Stimulated activated CD8-positive, alpha-beta memory T cell treated with anti-CD3 and anti-CD28 coated beads, Interleukin-4, amount 100 ng/mL, for 24 hours (primary cell): ENCODE data around the gene R3HDM2.
A peak's percentile ranks its signal among the peaks of the same experiment; 100 is the strongest.

Experiments used
- DNase-seq: peaks from one replicate; pipeline ENCODE4 v3.0.0-alpha.2; 2020; ENCODE audit warnings: low read depth

R3HDM2 gene

GRCh38 chr12:57467212-57467874 is 36.5 kb upstream of the R3HDM2 start:
- DNase-seq: no peak

GRCh38 chr12:57465747-57466505 is 35.1 kb upstream of the R3HDM2 start:
- DNase-seq: no peak

- DNase-seq: no peak
Measured at GRCh38 chr12:57465030-57465746, 34.3 kb upstream of the R3HDM2 start.

- DNase-seq: no peak
Measured at GRCh38 chr12:57464569-57464968, 33.7 kb upstream of the R3HDM2 start.

- DNase-seq: no peak
Measured at GRCh38 chr12:57462912-57463253, 32.0 kb upstream of the R3HDM2 start.

GRCh38 chr12:57462251-57462911 is 31.5 kb upstream of the R3HDM2 start:
- DNase-seq: peak; percentile 78

GRCh38 chr12:57461917-57462250 is 31.0 kb upstream of the R3HDM2 start:
- no peak for DNase-seq

GRCh38 chr12:57461276-57461916 is 30.6 kb upstream of the R3HDM2 start:
- no peak for DNase-seq

GRCh38 chr12:57460841-57461275 is 30.0 kb upstream of the R3HDM2 start:
- DNase-seq: no peak

- no peak for DNase-seq
Measured at GRCh38 chr12:57460468-57460784, 29.6 kb upstream of the R3HDM2 start.

GRCh38 chr12:57459750-57460467 is 29.1 kb upstream of the R3HDM2 start, which contains the start of gene GLI1:
Gene GLI1, plus strand, starts transcription at chr12:57459785. Its CDS starts 3,907 bp downstream, at chr12:57463692.
- DNase-seq: no peak

GRCh38 chr12:57459055-57459749 is 28.4 kb upstream of the R3HDM2 start:
- peak; percentile 90 for DNase-seq

- no peak for DNase-seq
Measured at GRCh38 chr12:57458665-57459054, 27.8 kb upstream of the R3HDM2 start.

GRCh38 chr12:57456737-57457490 is 26.1 kb upstream of the R3HDM2 start:
- no peak for DNase-seq

GRCh38 chr12:57456145-57456700 is 25.4 kb upstream of the R3HDM2 start:
- DNase-seq: no peak

- no peak for DNase-seq
Measured at GRCh38 chr12:57455374-57456144, 24.7 kb upstream of the R3HDM2 start.

GRCh38 chr12:57454566-57455373 is 23.9 kb upstream of the R3HDM2 start, which contains the start of gene INHBE:
Gene INHBE, plus strand, starts transcription at chr12:57455307. Its CDS starts 230 bp downstream, at chr12:57455537.
- DNase-seq: no peak

GRCh38 chr12:57454213-57454565 is 23.3 kb upstream of the R3HDM2 start:
- DNase-seq: no peak
